Measurements from ENCODE around the gene LYST.

GRCh38 chr1:235632506-235633401 lies 234.0 kb downstream of the LYST start:
- no peak for TF ChIP-seq CTCF (IDR thresholded peaks at IDR 0.05; ENCODE audit: insufficient read depth, low read length)
- no peak for TF ChIP-seq POLR2AphosphoS5 (IDR thresholded peaks at IDR 0.05; ENCODE audit: low read depth)
